Suprapubic skin (tissue), 4 donors: ENCODE measurements around the gene ASNS. TPM values are rescaled to one million over a fixed set of nuclear protein-coding genes. Genes with fewer than 3 reads are reported as not detected.
"Not testable (repeated sequence)": the region's sequence is repeated elsewhere in the genome, so short reads cannot be mapped to it uniquely, and the experiment has no call there.

Experiments used
- DNase-seq, 2 donors: peaks; one replicate each; pipeline ENCODE4 v3.0.0-alpha.2; 2019; ENCODE audit warnings: low spot score in 2 of 2
- H3K27ac ChIP-seq: fragments of 200-600 bp; sonication (generic); one replicate; pipeline ENCODE4 v1.5.1; 2019
- H3K27me3 ChIP-seq: fragments of 200-600 bp; sonication (generic); one replicate; pipeline ENCODE4 v1.5.1; 2019
- H3K36me3 ChIP-seq: fragments of 200-600 bp; sonication (generic); one replicate; pipeline ENCODE4 v1.5.1; 2019
- H3K4me1 ChIP-seq: fragments of 200-600 bp; sonication (generic); one replicate; pipeline ENCODE4 v1.5.1; 2019
- H3K4me3 ChIP-seq: fragments of 200-600 bp; sonication (generic); one replicate; pipeline ENCODE4 v1.5.1; 2019; ENCODE audit warnings: mild to moderate bottlenecking
- H3K9me3 ChIP-seq: fragments of 200-600 bp; sonication (generic); one replicate; pipeline ENCODE4 v1.5.1; 2019
- EP300 ChIP-seq: sonication (generic); formaldehyde crosslinking; IDR thresholded peaks from one replicate; pipeline ENCODE4 v1.6.1; 2017; ENCODE audit warnings: antibody characterized with exemption
- POLR2A ChIP-seq, 2 donors: fragments of 450-650 bp; IDR thresholded peaks; one replicate each; pipeline ENCODE4 v1.6.1; 2017; ENCODE audit warnings: antibody characterized with exemption in 2 of 2, mild to moderate bottlenecking in 2 of 2, moderate library complexity in 2 of 2
- POLR2AphosphoS5 ChIP-seq, 3 donors: sonication (generic); formaldehyde crosslinking; IDR thresholded peaks; one replicate each; pipeline ENCODE4 v1.6.1; 2017; ENCODE audit warnings: antibody characterized with exemption in 3 of 3
- WGBS: methylation state at CpG from one replicate; pipeline ENCODE4 v1.1.5; 2018; 5-methylcytosine and 5-hydroxymethylcytosine counted together
- total RNA-seq, 4 donors: library from RNA; depleted of rRNA; stranded (reverse); fragments of >200 nt; gene quantifications; one replicate each; pipeline ENCODE4 v1.1.0, GENCODE V29; 2016
- TF ChIP-seq, protein P1 (sequence below), 2 donors: fragments of 200-600 bp in 1 of 2; fragments of 450-650 bp in 1 of 2; sonication (generic) in 1 of 2; IDR thresholded peaks; one replicate each; pipeline ENCODE4 v1.5.1; 2016 to 2019; ENCODE audit warnings: antibody characterized with exemption in 2 of 2, mild to moderate bottlenecking in 1 of 2, moderate library complexity in 1 of 2

ASNS gene
- total RNA-seq, 4 donors from 2014 or later = 13.2 to 40.2 (median 16.8) TPM

GRCh38 chr7:97858221-97858620 is 14.0 kb downstream of the ASNS start:
- H3K4me3 ChIP-seq = no peak overlapping the region
- no peak for TF ChIP-seq POLR2A (IDR thresholded peaks at IDR 0.05)
- no peaks in the 10 kb centered on the region for H3K9me3 ChIP-seq
- 99% methylated on average over 2 of the region's 2 CpGs for WGBS
- no peaks in the 10 kb centered on the region for H3K4me1 ChIP-seq
- H3K36me3 ChIP-seq = peaks cover 19% of the 10 kb centered on the region
- no peaks in the 10 kb centered on the region for H3K27me3 ChIP-seq
- H3K27ac ChIP-seq = no peak overlapping the region
- DNase-seq = no peak

GRCh38 chr7:97857544-97857943 is 14.7 kb downstream of the ASNS start:
- 87% methylated on average over 5 of the region's 5 CpGs for WGBS
- H3K4me3 ChIP-seq = no peak overlapping the region
- peaks cover 19% of the 10 kb centered on the region for H3K36me3 ChIP-seq
- no peaks in the 10 kb centered on the region for H3K9me3 ChIP-seq
- TF ChIP-seq POLR2A (IDR thresholded peaks at IDR 0.05) (no peak), POLR2AphosphoS5 (IDR thresholded peaks at IDR 0.05) (no peak), EP300 (no peak)
- TF ChIP-seq, protein P1, sequence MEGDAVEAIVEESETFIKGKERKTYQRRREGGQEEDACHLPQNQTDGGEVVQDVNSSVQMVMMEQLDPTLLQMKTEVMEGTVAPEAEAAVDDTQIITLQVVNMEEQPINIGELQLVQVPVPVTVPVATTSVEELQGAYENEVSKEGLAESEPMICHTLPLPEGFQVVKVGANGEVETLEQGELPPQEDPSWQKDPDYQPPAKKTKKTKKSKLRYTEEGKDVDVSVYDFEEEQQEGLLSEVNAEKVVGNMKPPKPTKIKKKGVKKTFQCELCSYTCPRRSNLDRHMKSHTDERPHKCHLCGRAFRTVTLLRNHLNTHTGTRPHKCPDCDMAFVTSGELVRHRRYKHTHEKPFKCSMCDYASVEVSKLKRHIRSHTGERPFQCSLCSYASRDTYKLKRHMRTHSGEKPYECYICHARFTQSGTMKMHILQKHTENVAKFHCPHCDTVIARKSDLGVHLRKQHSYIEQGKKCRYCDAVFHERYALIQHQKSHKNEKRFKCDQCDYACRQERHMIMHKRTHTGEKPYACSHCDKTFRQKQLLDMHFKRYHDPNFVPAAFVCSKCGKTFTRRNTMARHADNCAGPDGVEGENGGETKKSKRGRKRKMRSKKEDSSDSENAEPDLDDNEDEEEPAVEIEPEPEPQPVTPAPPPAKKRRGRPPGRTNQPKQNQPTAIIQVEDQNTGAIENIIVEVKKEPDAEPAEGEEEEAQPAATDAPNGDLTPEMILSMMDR (IDR thresholded peaks at IDR 0.05) = no peak
- DNase-seq = no peak
- H3K27ac ChIP-seq = no peak overlapping the region
- H3K27me3 ChIP-seq = no peaks in the 10 kb centered on the region
- H3K4me1 ChIP-seq = no peaks in the 10 kb centered on the region

DNA sequence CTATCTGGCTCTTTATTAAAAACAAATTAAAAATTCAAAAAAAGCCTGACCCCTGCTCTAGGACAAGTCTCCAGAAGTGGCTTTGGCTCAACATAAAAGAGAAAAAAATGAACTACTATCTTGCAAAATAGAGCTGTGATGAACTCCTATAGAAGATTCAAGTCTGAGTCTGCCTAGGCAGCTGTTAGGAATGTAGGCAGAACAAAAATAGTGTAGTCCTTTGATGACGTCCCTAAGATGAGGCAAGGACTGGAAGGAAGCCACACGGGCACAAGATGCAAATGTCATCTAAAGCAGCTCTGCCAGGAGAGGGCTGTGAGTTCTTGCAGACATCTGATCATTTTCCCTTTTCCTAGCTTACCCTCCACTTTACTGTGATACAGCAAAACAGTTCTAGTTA is 20.5 kb downstream of the ASNS start:
- no peak for DNase-seq
- H3K36me3 ChIP-seq = peaks cover 19% of the 10 kb centered on the region
- WGBS = 22% methylated on average over 2 of the region's 2 CpGs
- no peaks in the 10 kb centered on the region for H3K4me1 ChIP-seq
- no peak overlapping the region for H3K27ac ChIP-seq
- TF ChIP-seq POLR2AphosphoS5 (IDR thresholded peaks at IDR 0.05) (no peak), POLR2A (IDR thresholded peaks at IDR 0.05) (no peak), EP300 (no peak)
- TF ChIP-seq, protein P1 (IDR thresholded peaks at IDR 0.05) = no peak
- H3K27me3 ChIP-seq = no peaks in the 10 kb centered on the region
- no peaks in the 10 kb centered on the region for H3K9me3 ChIP-seq
- H3K4me3 ChIP-seq = no peak overlapping the region

DNA sequence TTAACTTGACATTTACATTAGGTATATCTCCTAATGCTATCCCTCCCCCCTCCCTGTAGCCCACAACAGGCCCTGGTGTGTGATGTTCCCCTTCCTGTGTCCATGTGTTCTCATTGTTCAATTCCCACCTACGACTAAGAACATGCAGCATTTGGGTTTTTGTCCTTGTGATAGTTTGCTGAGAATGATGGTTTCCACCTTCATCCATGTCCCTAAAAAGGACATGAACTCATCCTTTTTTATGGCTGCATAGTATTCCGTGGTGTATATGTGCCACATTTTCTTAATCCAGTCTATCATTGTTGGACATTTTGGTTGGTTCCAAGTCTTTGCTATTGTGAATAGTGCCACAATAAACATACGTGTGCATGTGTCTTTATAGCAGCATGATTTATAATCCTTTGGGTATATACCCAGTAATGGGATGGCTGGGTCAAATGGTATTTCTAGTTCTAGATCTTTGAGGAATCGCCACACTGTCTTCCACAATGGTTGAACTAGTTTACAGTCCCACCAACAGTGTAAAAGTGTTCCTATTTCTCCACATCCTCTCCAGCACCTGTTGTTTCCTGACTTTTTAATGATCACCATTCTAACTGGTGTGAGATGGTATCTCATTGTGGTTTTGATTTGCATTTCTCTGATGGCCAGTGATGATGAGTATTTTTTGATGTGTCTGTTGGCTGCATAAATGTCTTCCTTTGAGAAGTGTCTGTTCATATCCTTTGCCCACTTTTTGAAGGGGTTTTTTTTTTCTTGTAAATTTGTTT is 21.8 kb downstream of the ASNS start:
- not testable (repeated sequence) for DNase-seq, H3K27ac ChIP-seq, H3K27me3 ChIP-seq, H3K9me3 ChIP-seq, H3K4me3 ChIP-seq, H3K4me1 ChIP-seq
- peaks cover 15% of the 10 kb centered on the region for H3K36me3 ChIP-seq
- 94% methylated on average over 2 of the region's 4 CpGs for WGBS

DNA sequence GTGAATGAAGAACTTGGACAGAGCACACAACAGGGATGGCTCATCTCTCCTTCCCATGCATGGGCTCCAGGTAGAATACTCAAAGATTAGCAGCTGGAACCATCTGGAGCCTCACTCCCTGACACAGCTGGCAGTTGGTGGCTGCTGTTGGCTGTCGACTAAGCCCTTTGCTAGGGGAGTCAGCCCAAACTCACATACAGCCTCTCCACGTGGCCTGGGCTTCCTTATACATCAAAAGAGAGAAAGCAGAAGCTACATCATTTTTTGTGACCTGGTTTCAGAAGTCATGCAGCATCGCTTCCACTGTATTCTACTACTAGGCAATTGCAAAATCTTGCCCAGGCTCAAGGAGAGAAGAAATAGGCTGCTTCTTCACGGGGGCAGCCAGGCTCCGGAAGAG is 24.4 kb downstream of the ASNS start:
- no peak overlapping the region for H3K27ac ChIP-seq
- TF ChIP-seq, protein P1 (IDR thresholded peaks at IDR 0.05) = no peak
- TF ChIP-seq EP300 = no peak
- no peak for TF ChIP-seq POLR2AphosphoS5 (IDR thresholded peaks at IDR 0.05)
- no peak for TF ChIP-seq POLR2A (IDR thresholded peaks at IDR 0.05)
- H3K4me1 ChIP-seq = no peaks in the 10 kb centered on the region
- no peaks in the 10 kb centered on the region for H3K27me3 ChIP-seq
- H3K4me3 ChIP-seq = no peak overlapping the region
- 59% methylated on average over 5 of the region's 5 CpGs for WGBS
- no peaks in the 10 kb centered on the region for H3K9me3 ChIP-seq
- DNase-seq = no peak
- no peaks in the 10 kb centered on the region for H3K36me3 ChIP-seq

- TF ChIP-seq, protein P1 (IDR thresholded peaks at IDR 0.05) = no peak
- Histone ChIP-seq H3K27ac (no peak overlapping the region), H3K9me3 (no peaks in the 10 kb centered on the region), H3K36me3 (no peaks in the 10 kb centered on the region), H3K4me1 (no peaks in the 10 kb centered on the region), H3K27me3 (no peaks in the 10 kb centered on the region), H3K4me3 (no peak overlapping the region)
- no peak for DNase-seq
- 60% methylated on average over 4 of the region's 4 CpGs for WGBS
Measured at GRCh38 chr7:97846945-97847344, 25.3 kb downstream of the ASNS start.
